DOHH2 (cell line): ENCODE data around the gene SAMD9L.

Experiments used
- H3F3A ChIP-seq: fragments of 200-600 bp; sonication (generic), shearing (Covaris generic); 2 replicates; pipeline ENCODE4 v1.6.0; 2016; ENCODE audit warnings: antibody characterized with exemption, mild to moderate bottlenecking; ENCODE audit not compliant: control insufficient read depth, insufficient read depth
- H3K27ac ChIP-seq: fragments of 200-600 bp; sonication (generic); 2 replicates; pipeline ENCODE4 v1.5.1; 2014; ENCODE audit warnings: low read depth, mild to moderate bottlenecking, low read length, moderate library complexity
- H3K27me3 ChIP-seq: fragments of 200-600 bp; sonication (generic); 2 replicates; pipeline ENCODE4 v1.6.1; 2014; ENCODE audit warnings: mild to moderate bottlenecking, low read length, mixed read lengths; ENCODE audit not compliant: control insufficient read depth
- H3K36me3 ChIP-seq: fragments of 200-600 bp; sonication (generic); 2 replicates; pipeline ENCODE4 v1.6.1; 2014; ENCODE audit warnings: mild to moderate bottlenecking, low read length, moderate library complexity, mixed read lengths; ENCODE audit not compliant: control insufficient read depth
- H3K4me1 ChIP-seq: fragments of 200-600 bp; sonication (generic); 2 replicates; pipeline ENCODE4 v1.6.1; 2014; ENCODE audit warnings: mild to moderate bottlenecking, low read length, mixed read lengths; ENCODE audit not compliant: control insufficient read depth
- H3K4me2 ChIP-seq: fragments of 200-600 bp; sonication (generic); 2 replicates; pipeline ENCODE4 v1.6.0; 2014; ENCODE audit warnings: mild to moderate bottlenecking, low read length, moderate library complexity
- H3K4me3 ChIP-seq: fragments of 200-600 bp; sonication (generic); 2 replicates; pipeline ENCODE4 v1.5.1; 2014; ENCODE audit warnings: mild to moderate bottlenecking, low read length, mixed read lengths
- H3K79me2 ChIP-seq: fragments of 200-600 bp; sonication (generic); 2 replicates; pipeline ENCODE4 v1.6.1; 2014; ENCODE audit warnings: mild to moderate bottlenecking, low read length, mixed read lengths; ENCODE audit not compliant: control insufficient read depth
- H3K9me2 ChIP-seq: fragments of 200-600 bp; sonication (generic); replicated peaks from 2 replicates; pipeline ENCODE4 v1.6.1; 2014; ENCODE audit warnings: mild to moderate bottlenecking, low read length, mixed read lengths; ENCODE audit not compliant: control insufficient read depth
- H3K9me3 ChIP-seq: fragments of 200-600 bp; sonication (generic); 2 replicates; pipeline ENCODE4 v1.6.1; 2014; ENCODE audit warnings: antibody characterized with exemption, low read length, mixed read lengths; ENCODE audit not compliant: control insufficient read depth, insufficient read depth
- H4K20me1 ChIP-seq: fragments of 200-600 bp; sonication (generic); 2 replicates; pipeline ENCODE4 v1.6.0; 2014; ENCODE audit warnings: low read depth, mild to moderate bottlenecking, antibody characterized with exemption, low read length, moderate library complexity; ENCODE audit not compliant: control insufficient read depth, insufficient read depth
- EZH2phosphoT487 ChIP-seq: fragments of 200-600 bp; sonication (generic); IDR thresholded peaks from 2 replicates; pipeline ENCODE4 v1.6.1; 2017; ENCODE audit warnings: borderline replicate concordance, mild to moderate bottlenecking, antibody characterized with exemption, low read length, moderate library complexity, mixed read lengths
- TF ChIP-seq, protein P1 (sequence below): fragments of 200-600 bp; sonication (generic); IDR thresholded peaks from one replicate; pipeline ENCODE4 v1.5.1; 2014; ENCODE audit warnings: antibody characterized with exemption, mild to moderate bottlenecking, low read depth, low read length; ENCODE audit not compliant: poor library complexity, severe bottlenecking

Gene SAMD9L

DNA sequence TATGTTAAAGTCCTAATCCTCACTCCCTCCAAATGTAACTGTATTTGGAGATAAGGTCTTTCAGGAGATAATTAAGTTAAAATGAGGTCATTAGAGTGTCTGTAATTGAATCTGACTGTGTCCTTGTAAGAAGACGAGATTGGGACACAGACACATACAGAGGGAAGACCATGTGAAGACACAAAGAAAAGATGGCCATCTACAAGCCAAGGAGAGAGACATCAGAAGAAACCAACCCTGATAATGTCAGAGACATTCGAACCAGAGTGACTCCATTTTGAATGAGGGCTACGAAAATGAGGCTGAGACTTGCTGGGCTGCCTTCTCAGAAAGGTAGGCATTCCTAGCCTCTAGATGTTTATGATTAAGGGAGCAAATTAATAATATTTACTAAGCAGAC, 542 bp upstream of the SAMD9L start:
- Histone ChIP-seq H3K4me3 (no peak overlapping the region), H3K27ac (no peak overlapping the region), H3K4me1 (no peaks in the 10 kb centered on the region), H3K4me2 (no peak overlapping the region), H3K36me3 (no peaks in the 10 kb centered on the region), H3K9me3 (no peaks in the 10 kb centered on the region), H3F3A (no peaks in the 10 kb centered on the region), H4K20me1 (no peaks in the 10 kb centered on the region), H3K79me2 (no peaks in the 10 kb centered on the region), H3K9me2 (no peaks in the 10 kb centered on the region), H3K27me3 (no peaks in the 10 kb centered on the region)
- TF ChIP-seq, protein P1, sequence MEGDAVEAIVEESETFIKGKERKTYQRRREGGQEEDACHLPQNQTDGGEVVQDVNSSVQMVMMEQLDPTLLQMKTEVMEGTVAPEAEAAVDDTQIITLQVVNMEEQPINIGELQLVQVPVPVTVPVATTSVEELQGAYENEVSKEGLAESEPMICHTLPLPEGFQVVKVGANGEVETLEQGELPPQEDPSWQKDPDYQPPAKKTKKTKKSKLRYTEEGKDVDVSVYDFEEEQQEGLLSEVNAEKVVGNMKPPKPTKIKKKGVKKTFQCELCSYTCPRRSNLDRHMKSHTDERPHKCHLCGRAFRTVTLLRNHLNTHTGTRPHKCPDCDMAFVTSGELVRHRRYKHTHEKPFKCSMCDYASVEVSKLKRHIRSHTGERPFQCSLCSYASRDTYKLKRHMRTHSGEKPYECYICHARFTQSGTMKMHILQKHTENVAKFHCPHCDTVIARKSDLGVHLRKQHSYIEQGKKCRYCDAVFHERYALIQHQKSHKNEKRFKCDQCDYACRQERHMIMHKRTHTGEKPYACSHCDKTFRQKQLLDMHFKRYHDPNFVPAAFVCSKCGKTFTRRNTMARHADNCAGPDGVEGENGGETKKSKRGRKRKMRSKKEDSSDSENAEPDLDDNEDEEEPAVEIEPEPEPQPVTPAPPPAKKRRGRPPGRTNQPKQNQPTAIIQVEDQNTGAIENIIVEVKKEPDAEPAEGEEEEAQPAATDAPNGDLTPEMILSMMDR, result no peak
- TF ChIP-seq EZH2phosphoT487, result no peak

DNA sequence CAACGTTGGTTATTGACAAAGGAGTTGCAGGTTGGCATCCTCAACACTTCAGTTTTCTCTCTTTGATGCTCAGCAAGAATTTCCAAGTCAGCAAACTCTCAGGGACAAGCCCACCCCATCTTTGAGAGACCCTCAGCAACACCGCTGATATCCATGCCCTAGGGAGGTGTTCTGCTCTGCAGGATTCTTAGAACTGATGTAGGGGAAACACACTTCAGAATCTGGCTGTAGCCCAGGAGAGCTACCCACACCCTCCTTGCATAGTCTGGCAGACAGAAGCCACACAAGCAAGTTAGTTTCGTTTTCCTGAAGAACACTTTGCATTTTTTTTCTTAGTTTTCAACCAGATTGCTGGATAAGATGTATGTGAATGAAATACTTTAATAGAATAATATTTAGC, 822 bp downstream of the SAMD9L start:
- TF ChIP-seq, protein P1, result no peak
- no peak for TF ChIP-seq EZH2phosphoT487
- Histone ChIP-seq H3F3A (no peaks in the 10 kb centered on the region), H3K27ac (no peak overlapping the region), H3K4me3 (no peak overlapping the region), H3K9me2 (no peaks in the 10 kb centered on the region), H3K4me2 (no peak overlapping the region), H3K9me3 (no peaks in the 10 kb centered on the region), H3K27me3 (no peaks in the 10 kb centered on the region), H3K4me1 (no peaks in the 10 kb centered on the region), H3K36me3 (no peaks in the 10 kb centered on the region), H4K20me1 (no peaks in the 10 kb centered on the region), H3K79me2 (no peaks in the 10 kb centered on the region)

DNA sequence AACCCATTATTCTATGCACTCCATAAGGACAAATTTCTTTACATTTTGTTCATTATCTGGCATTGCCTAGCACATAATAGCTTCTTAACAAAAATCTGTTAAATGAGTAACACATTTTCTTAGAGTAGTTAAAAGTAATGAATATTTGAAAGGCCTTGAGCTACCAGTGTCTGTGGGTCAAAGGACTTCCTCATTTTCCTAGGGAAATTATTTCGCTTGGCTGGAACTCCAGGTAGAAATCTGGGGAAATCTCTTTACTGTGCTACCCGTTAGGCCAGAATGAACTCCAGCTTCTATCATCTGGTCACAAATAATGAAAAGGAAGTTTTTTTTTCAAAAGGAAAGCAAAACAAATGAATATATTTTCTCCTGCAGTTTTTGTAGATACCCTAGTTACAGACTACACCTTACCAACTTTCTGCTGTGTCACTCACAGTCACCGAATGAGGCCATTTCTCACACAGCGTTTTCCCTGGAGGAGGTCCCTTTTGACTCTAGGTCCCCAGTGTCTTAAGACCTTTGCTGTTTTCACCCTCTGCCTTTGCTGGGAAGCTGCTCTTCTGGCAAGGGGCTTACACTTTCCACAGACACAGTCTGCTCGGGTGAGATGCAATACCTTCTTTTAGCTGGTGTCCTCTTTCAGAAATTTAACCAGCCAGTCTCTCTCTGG, 1.6 kb downstream of the SAMD9L start:
- H3K27ac ChIP-seq, result no peak overlapping the region
- TF ChIP-seq, protein P1, result no peak
- no peak for TF ChIP-seq EZH2phosphoT487
- H3K4me3 ChIP-seq, result no peak overlapping the region
- no peaks in the 10 kb centered on the region for H4K20me1 ChIP-seq
- H3K9me2 ChIP-seq, result no peaks in the 10 kb centered on the region
- H3K27me3 ChIP-seq, result no peaks in the 10 kb centered on the region
- H3K79me2 ChIP-seq, result no peaks in the 10 kb centered on the region
- no peaks in the 10 kb centered on the region for H3K4me1 ChIP-seq
- no peaks in the 10 kb centered on the region for H3F3A ChIP-seq
- H3K4me2 ChIP-seq, result no peak overlapping the region
- H3K36me3 ChIP-seq, result no peaks in the 10 kb centered on the region
- no peaks in the 10 kb centered on the region for H3K9me3 ChIP-seq
